Renal pelvis (tissue), 4 donors: ENCODE data around the gene CRB1. TPM values are rescaled to one million over a fixed set of nuclear protein-coding genes. Genes with fewer than 3 reads are reported as not detected.
"Not testable (repeated sequence)": the region's sequence is repeated elsewhere in the genome, so short reads cannot be mapped to it uniquely, and the experiment has no call there.

Experiments used
- DNase-seq: peaks from one replicate; pipeline ENCODE4 v3.0.0-alpha.2; 2013
- polyA plus RNA-seq, 3 donors: library from polyadenylated mRNA; unstranded; fragments of 120-200 nt; gene quantifications; one replicate each; pipeline ENCODE4 v1.2.1, GENCODE V29; 2013; ENCODE audit not compliant: insufficient read length in 3 of 3

CRB1 gene
- polyA plus RNA-seq, 3 donors, result 2.0 to 3.5 (median 2.6) TPM

DNA sequence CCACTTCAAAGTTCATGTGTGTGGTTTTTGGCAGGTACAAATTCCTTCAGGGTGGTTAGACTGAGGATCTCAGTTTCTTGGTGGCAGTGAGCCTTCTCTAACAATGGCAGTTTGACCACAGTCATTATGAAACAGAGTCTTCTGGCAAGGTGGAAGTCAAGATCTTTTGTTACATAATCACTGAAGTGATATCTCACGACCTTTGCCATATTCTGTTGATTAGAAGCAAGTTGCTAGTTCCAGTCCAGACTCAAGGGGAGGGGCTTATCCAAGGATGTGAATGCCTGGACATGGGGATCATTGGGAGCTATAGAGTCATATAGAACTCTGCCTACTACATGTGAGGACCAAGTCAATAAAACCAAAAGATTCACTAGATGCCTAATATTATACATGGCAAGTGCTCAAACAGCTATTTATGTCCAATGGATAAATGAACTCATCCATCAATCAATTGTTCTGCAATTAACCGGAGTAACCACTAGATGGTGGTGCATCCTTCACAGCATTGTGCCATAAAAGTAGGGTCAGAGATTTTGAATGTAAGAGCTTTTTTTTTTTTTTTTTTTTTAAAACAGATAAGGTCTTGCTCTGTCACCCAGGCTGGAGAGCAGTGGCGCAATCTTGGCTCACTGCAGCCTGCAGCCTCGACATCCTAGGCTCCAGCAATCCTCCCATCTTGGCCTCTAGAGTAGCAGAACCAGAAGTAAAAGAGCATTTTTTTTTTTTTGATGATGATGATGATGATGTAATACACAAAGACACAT lies 131.9 kb downstream of the CRB1 start:
- no peak for DNase-seq

DNA sequence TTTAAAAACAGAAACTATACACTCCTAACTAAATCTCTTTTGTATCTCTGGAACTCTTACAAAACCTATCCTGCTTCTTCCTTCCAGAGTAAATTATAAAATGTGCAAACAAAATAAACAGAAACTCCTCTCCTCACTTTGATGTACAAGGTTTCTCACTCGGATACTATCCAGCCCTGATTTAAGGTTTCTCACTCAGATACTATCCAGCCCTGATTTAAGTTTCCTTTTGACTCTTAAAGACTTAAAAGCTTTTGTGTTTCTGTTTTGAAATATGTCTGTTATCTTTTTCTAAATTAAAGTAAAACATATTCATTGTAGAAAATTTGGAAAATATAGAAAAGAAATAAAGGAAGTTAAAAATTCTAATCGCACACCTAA lies 132.5 kb downstream of the CRB1 start:
- DNase-seq, result no peak

DNA sequence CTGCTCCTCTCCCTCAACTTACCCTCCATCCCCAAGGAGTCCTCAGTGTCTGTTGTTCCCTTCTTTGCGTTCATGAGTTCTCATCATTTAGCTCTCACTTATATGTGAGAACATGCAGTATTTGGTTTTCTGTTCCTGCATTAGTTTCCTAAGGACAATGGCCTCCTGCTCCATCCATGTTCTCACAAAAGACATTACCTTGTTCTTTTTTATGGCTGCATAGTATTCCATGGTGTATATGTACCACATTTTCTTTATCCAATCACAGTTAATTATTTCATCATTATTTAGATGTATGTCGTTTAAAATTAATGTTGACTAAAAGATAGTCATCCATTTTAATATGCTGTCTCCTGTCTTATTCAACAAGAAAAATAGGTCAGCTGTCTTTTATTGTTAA lies 134.1 kb downstream of the CRB1 start:
- DNase-seq, result no peak

DNA sequence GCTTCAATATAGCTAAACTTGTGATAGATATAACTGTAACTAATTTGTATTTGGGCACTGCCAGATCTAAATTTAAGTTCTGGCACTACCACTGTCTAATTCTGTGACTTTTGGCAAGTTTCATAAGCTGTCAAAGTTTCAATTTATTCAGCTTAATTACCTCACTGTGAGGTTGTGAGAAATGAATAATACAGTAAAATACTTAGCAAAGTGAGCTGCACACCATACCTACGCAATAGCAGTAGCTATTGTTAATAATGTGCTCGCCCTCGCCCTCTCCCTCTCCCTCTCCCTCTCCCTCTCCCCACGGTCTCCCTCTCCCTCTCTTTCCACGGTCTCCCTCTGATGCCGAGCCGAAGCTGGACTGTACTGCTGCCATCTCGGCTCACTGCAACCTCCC lies 136.7 kb downstream of the CRB1 start:
- not testable (repeated sequence) for DNase-seq

DNA sequence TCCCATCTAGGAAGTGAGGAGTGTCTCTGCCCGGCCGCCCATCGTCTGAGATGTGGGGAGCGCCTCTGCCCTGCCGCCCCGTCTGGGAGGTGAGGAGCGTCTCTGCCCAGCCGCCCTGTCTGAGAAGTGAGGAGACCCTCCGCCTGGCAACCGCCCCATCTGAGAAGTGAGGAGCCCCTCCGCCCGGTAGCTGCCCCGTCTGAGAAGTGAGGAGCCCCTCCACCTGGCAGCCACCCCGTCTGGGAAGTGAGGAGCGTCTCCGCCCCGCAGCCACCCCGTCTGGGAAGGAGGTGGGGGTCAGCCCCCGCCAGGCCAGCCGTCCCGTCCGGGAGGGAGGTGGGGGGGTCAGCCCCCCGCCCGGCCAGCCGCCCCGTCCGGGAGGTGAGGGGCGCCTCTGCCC lies 137.6 kb downstream of the CRB1 start:
- DNase-seq, result not testable (repeated sequence)

DNA sequence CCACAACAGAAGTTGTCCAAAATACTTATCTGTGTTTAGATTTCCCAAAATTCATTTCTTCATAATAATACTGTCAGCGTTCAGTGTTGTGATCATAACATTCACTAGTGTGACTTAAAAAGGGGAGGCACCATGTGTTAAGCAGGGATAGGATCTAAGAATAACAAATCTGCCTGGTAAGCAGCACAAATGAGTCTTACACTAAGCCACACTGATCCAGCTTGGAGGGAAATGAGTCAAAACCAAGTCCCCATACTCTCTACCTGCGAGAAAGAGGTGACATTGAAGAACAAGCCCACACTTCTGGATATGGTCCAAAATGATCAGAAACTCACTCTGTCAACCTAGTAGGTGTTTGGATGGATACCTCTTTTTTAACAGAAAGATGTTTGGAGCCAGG lies 145.5 kb downstream of the CRB1 start:
- DNase-seq, result no peak

DNA sequence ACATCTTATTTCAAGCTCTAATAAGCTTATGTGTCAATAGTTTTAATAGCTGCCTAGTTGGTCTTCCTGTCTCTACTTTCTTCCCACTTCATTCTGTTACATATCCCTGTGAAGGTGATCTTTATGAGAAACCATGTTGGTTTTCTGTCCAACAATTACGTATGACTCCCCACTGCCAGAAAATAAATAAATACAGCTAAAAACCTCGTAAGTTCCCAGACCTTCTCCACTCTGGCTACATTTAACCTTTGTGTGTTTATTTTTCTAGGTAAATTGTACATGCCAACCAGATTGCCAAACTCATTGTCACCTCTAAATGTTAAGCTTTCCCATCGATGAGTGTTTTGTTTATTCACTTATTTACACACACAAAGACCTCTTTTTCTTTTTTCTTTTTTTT lies 147.2 kb downstream of the CRB1 start:
- no peak for DNase-seq

DNA sequence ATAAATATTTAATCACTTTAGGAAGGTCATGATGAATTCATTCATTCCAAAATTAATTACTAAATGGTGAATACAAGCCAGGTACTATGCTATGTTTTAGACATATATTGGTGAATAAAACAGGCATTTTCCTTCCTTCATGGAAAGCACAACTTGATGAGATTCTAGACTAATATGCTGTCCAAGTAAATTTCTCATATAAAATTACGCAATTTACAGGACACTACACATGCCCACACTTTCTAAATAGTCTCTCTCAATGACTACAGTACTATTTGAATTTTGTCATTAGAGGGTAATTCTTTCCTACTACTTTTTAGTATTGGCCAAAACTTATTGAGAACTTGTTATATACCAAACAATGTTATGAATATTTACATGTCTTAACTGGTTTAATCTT lies 150.6 kb downstream of the CRB1 start:
- DNase-seq, result no peak

DNA sequence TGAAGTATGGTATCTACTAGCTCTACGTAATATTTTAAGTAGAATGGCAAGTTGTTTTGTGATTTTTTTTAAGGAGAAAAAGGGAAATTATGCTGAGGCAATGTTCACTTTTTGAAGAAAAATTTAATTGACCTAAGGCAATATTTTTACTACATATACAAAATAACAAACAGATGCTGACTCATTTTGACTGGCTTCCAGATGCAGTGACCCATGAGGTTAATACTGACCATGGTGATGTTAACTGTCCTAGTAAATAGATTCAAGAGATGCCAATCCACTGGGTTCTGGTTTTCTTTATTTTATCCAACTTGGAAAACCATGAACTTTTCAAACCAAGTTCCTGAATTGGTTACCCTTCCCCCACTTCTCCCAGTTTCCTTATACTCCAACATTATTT lies 154.9 kb downstream of the CRB1 start:
- no peak for DNase-seq

DNA sequence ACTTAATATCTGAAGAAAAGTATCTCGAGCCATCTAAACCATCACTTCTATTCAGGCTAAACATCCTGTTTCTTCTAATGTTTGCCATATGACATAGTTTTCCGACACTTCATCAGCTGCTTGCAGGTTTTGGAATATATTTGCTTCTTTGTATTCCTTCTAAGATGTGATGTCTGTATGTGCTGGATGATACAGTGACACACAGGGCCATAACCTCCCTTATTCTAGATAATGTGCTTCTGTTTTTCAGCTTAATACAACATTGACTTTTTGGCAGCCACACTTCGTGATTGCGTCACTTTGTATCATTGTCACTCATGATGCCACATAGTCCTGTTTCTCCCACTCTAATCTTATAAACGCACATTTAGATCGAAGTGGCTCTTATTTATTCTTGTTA lies 156.3 kb downstream of the CRB1 start:
- no peak for DNase-seq

DNA sequence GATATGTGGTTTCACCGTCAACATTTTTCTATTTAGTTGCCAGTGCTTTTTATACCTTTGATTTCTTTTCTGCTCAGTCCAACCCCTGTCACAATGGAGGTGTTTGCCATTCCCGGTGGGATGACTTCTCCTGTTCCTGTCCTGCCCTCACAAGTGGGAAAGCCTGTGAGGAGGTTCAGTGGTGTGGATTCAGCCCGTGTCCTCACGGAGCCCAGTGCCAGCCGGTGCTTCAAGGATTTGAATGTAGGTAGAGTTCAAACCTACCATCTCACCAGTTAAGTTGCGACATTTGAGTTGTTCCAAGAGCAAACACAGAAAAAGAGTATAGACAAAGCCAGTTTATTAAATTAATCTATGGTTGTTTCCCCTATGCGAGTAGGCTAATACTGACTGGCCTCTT lies 161.3 kb downstream of the CRB1 start:
- no peak for DNase-seq

DNA sequence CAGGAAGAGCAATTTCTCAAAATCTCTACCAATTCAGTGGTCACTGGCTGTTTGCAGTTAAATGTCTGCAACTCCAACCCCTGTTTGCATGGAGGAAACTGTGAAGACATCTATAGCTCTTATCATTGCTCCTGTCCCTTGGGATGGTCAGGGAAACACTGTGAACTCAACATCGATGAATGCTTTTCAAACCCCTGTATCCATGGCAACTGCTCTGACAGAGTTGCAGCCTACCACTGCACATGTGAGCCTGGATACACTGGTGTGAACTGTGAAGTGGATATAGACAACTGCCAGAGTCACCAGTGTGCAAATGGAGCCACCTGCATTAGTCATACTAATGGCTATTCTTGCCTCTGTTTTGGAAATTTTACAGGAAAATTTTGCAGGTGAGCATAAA lies 167.2 kb downstream of the CRB1 start:
- no peak for DNase-seq

DNA sequence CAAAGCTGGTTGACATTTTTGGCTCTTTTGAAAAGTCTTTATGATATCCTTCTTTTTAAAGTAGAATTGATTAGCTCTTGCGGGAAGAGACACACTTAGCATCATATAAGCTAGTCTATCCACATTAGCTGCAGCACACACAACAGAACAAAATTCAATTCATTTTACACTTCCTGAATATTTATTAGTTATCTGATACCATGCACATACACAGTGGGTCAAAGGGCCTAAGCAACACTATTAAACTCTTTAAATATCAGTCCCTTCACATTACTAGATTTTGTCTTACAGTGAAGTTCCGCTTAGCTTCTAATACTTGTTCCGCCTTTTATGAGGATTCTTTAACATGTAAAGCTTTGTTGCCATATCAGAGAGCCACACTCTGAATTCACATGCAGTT lies 169.5 kb downstream of the CRB1 start:
- no peak for DNase-seq

DNA sequence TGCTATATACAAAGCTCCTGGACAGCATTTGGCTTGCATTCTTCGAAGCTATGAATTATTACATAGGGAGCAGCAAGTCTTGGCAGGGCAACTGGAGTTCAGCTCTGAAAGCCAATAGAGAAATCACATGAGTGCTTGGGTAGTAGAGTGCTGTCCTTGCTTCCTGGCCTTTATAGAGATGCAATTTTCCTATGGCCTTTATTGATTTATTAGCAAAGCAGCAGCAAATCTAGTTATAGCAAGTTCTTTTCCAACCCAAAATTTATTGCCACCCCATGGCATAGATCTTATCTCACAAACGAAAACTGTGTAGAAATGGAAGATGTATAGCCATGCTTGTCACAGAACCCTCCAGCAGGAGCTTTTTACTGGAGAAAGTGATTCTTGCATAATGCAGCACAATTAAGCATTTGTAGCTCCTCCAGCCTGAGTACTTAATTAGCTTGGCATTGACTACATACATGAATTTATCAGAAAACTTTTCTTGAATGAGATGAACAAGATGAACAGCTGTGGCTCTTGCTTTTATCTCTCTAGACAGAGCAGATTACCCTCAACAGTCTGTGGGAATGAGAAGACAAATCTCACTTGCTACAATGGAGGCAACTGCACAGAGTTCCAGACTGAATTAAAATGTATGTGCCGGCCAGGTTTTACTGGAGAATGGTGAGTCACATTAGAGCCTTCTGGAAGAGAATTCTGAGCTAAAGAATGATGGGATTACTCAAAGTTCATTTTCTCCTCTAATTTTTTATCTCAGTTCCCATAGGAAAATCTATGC lies 170.1 kb downstream of the CRB1 start:
- DNase-seq, result peak; percentile 35

DNA sequence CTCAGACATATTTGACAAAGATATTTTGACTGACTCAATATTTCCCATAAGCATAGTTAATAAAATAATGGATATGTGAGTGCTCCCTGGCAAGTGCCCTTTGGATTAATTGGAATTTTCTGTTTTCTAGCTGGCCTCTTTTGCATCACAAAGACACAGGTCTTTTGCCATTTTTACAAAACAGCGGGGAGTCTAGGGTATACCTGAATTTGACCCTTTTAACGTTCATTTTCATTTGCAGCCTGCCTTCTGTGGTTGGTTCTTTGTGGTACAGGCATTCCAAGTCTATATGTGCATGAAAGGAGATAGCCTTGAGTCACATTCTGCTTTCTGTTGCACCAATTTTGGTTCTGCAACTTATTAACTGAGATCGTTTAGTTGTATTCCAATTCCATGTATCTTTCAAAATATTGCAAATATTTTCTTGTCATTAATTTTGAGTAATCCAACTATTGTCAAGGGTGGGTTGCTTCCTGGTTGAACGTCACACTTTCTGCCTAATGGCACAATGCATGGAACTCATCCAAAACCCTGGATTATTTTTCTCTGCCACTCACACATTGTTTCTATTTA lies 171.7 kb downstream of the CRB1 start:
- DNase-seq, result no peak

DNA sequence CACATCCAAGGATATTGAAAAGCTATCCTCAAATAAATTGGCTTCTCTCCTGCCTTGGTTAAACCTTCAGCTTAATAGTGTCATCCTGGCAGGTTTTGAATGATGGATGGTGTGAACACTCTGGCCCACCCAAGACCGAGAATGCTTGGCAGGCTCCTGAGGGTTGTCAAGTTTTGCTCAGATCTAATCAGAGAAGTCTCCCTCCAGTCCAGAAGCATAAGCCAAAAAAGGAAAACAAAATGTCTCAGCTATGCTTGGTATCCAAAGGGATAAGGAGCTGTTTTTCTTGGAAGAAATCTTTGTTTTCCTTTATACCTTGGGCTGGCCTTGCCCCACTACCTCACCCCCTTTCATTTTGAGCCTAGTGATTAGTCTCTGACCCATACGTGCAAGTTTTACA lies 172.7 kb downstream of the CRB1 start:
- DNase-seq, result no peak

DNA sequence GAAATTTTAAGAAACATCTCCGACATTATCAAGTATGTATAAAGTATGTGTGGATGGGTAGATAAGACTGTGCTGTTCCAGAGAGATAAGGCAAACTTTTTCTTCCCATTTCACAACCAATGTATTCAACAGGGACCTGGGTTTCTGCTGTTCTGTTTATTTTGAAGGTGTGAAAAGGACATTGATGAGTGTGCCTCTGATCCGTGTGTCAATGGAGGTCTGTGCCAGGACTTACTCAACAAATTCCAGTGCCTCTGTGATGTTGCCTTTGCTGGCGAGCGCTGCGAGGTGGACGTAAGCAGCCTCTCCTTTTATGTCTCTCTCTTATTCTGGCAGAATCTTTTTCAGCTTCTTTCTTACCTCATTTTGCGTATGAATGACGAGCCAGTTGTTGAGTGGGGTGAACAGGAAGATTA lies 174.0 kb downstream of the CRB1 start:
- DNase-seq, result no peak

DNA sequence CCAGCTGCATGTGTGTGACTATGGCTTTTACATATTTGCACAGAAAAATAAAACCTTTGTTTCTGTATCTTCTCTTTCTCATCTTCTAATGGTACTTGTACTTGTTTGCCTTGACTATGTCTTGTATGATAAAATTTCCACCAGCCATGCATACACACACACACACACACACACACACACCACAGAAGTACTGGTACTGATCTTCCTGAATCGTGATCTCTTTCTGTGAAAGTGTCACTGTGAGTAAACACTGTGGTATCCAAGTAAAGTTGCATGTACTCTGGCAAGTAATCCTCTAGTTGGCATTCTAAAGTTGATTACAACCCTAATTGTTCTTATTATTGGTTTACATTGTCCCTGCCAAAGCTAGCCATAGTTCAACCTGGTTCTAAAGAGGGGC lies 176.7 kb downstream of the CRB1 start:
- no peak for DNase-seq

DNA sequence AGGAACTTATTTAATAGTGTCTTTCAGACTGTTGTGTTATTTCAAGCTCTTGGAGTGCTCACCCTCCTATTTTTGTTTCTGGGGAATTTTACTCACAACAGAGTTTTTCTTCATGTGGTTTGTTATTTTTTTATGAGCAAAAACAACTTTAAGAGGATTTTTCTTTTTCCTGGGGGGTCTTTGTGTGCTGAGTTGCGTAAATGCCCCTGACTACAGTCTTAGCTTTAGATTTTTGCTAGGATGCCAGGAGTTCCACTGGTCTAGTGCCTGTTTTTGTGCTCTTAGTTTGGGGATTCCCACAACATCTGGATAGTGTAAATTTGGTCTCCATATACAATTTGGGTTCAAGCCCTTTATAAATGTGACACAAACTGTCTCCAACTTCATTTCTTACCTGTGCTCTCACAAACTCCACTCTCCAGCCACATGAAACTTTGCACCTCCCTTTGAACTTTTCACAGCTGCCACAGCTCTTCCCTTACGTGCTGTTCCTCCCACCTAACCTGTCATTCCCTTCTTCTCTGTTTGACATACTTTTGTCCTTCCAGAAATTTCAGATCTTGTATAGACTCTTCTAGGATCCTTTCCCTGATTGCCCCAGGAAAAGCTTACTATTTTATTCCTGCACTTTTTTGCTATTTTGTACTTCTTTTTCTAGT lies 180.2 kb downstream of the CRB1 start:
- no peak for DNase-seq

DNA sequence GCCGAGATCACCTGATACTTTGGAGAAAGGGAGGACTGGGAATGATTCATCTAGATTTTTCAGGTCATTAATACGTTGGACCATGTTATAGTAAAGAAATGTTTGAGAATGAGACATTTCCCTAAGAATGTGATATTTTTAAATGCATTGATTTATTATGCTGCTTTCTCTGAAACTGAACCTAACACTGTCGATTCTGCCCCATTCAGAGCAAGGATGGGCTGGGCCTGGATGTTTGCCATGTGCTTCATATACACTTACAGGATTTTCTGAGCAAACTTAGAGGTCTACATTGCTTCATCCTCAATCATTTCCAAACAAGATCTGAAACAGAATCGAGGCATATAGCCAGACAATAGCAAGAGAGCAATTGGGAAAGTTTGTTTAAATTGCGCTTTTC lies 183.3 kb downstream of the CRB1 start:
- no peak for DNase-seq

DNA sequence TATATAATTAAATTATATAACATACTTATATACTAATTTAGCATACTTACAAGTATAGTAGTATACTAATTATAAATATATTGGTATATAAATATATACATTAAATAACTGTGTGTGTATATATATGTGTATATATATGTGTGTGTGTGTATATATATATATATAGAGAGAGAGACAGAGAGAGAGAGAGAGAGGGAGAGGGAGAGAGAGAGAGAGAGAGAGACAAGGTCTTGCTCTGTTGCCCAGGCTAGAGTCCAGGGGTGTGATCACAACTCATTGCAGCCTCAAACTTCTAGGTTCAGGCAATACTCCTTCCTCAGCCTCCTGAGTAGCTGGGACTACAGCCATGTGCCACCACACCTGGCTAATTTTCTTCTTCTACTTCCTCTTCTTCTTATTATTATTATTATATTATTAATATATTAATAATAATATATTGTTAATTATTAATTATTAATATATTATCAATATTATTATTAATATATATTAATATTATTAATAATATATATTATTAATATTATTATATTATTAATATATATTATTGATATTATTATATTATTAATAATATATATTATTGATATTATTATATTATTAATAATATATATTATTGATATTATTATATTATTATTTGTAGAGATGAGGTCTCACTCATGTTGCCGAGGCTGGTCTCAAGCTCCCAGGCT lies 185.5 kb downstream of the CRB1 start:
- DNase-seq, result no peak

DNA sequence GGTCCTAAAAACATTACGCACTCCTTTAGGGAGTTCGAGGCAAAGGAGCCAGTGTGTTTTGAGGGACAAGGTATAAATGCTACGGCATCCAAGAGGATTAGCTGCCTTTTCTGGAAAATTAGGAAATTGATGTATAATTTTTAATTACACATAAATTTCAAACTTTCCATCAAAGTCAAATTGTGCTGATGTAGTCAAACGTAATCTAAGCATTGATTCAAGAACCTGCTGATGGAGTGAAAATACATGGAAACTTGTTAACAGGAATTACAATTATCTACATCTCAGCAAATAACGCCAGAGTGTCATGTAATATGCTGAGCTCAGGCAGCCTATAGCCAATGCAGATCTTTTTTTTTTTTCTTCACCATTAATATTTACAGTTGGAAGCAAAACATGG lies 194.5 kb downstream of the CRB1 start:
- no peak for DNase-seq
